IPS DF 6.9 (cell line): ENCODE results near the gene PROP1.
"Not testable (repeated sequence)": the region's sequence is repeated elsewhere in the genome, so short reads cannot be mapped to it uniquely, and the experiment has no call there.

Experiments used
- DNase-seq: peaks from one replicate; pipeline ENCODE4 v3.0.0-alpha.2; 2013; ENCODE audit warnings: low read depth, low spot score
- H3K27ac ChIP-seq: one replicate; pipeline ENCODE4 v1.5.1; 2013; ENCODE audit warnings: low read length, control low read depth
- H3K27me3 ChIP-seq: 2 replicates; pipeline ENCODE4 v1.6.1; 2013; ENCODE audit warnings: mild to moderate bottlenecking, low read length; ENCODE audit not compliant: control insufficient read depth, insufficient read depth
- H3K36me3 ChIP-seq: 2 replicates; pipeline ENCODE4 v1.6.1; 2013; ENCODE audit warnings: low read length; ENCODE audit not compliant: control insufficient read depth, insufficient read depth
- H3K4me1 ChIP-seq: 2 replicates; pipeline ENCODE4 v1.6.1; 2013; ENCODE audit warnings: low read length; ENCODE audit not compliant: control insufficient read depth, insufficient read depth
- H3K4me3 ChIP-seq: 2 replicates; pipeline ENCODE4 v1.5.1; 2013; ENCODE audit warnings: mild to moderate bottlenecking, low read length
- H3K9me3 ChIP-seq: 2 replicates; pipeline ENCODE4 v1.6.1; 2013; ENCODE audit warnings: low read length, inconsistent platforms; ENCODE audit not compliant: control insufficient read depth, insufficient read depth
- WGBS: extraction: QIAGEN DNeasy Blood & Tissue Kit; methylation state at CpG from one replicate; pipeline ENCODE4 v1.1.7; 2013; ENCODE audit warnings: mixed read lengths, missing lambda C conversion rate; ENCODE audit not compliant: insufficient read length, insufficient coverage; 5-methylcytosine and 5-hydroxymethylcytosine counted together

The PROP1 gene

DNA sequence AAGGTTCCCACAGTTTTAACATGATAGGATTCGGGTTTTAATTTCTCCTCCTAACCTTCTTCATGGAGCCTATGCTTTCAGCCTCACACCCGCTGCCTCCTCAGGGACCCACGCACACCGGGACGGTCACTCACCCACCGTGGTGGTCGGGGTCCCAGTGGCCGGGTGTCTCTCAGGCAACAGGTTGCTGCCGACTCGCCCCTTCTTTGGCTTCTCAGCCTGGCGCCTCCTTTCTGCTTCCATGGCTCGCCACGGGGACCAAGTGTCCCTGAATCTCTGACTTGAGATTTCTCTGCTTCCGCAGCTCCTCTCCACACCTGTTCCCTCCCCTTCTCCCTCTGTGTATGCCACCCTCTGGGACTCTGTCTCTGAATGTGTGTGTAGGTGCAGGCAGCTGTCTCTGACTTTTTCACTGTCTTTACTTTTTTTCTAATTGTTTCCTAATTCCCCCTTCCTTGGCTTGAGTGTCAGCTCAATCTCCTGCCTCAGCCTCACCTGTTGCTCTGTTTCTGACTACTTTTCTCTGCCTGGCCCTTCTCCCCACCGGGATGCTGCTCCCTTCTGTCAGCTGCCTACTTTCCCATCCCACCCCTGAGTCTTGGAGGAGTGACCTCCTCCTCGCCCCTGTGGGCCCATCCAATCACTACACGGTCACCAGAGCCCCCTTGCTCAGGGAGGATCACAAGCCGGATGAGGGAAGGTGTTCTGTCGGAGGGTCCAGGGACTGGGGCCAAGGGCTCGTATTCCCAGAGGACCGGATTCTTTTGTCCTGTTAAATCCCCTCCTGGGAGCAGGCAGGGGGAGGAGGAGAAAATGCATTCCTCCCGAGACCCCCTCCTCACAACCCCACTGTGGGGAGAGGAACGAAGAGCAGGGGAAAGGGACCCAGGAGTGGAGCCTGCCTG, at the start of gene PROP1:
Gene PROP1 (minus strand): TSS at position 552 of the 905 bp plus-strand sequence. CDS start 309 bp downstream, at position 243.
- H3K4me1 ChIP-seq, result peaks cover 3% of the 10 kb centered on the region

DNA sequence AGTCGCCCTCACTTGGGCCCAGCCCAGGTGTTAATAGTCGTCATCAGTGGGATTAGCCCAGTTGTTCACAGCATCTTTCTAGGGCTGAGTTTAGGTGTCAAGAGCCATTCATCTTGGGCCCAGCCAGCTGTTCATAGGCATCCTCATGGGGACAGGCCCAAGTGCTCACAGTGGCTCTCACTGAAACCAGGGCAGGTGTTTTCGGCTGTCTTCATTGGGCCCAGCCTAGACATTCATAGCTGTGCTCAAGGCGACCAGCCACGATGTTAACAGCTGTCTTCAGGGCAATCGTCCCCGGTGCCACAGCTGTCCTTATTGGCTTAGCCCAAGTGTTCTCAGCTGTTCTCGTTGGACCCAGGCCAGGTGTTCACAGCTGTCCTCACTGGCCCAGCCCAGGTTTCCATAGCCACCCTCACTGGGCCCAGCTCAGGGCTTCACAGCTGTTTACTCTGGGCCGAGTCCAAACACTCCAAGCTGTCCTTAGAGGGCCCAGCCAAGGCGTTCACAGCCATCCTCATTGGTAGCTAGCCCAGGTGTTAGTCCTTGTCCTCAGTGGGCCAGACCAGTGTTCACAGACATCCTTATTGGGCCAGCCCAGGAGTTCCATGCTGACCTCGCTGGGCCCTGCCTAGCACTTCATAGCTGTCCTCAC, 23.5 kb upstream of the PROP1 start:
- not testable (repeated sequence) for H3K36me3 ChIP-seq, H3K4me1 ChIP-seq, DNase-seq, H3K4me3 ChIP-seq, H3K9me3 ChIP-seq, H3K27me3 ChIP-seq, H3K27ac ChIP-seq
- no CpG with 5 or more reads among the region's 11 CpGs for WGBS

More for the DNA sequence above, at the start of gene PROP1:
- Histone ChIP-seq H3K4me3 (no peak within 1 kb of the TSS), H3K36me3 (no peaks in the 10 kb centered on the region), H3K27me3 (0 out of 2 replicates have a peak, but pooled peaks cover 1% of the 10 kb centered on the region), H3K27ac (no peak within 1 kb of the TSS), H3K9me3 (no peaks in the 10 kb centered on the region)
- WGBS, result no CpG with 5 or more reads among the region's 23 CpGs
- no peak for DNase-seq

DNA sequence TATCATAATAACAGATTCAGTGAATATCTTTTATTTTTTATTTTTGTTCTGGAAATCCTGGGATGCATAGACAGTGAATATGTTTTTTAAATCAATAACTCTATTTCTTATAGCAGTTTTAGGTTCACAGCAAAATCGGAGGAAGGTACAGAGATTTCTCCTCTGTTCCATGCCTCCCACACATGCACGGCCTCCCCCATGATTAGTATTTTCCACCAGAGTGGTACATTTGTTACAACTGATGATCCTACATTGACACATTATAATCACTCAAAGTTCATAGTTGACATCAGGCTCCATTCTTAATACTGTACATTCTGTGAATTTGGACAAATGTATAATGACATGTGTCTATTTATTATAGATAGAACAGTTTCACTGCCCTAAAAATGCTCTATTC, 16.7 kb upstream of the PROP1 start:
- DNase-seq, result not testable (repeated sequence)

DNA sequence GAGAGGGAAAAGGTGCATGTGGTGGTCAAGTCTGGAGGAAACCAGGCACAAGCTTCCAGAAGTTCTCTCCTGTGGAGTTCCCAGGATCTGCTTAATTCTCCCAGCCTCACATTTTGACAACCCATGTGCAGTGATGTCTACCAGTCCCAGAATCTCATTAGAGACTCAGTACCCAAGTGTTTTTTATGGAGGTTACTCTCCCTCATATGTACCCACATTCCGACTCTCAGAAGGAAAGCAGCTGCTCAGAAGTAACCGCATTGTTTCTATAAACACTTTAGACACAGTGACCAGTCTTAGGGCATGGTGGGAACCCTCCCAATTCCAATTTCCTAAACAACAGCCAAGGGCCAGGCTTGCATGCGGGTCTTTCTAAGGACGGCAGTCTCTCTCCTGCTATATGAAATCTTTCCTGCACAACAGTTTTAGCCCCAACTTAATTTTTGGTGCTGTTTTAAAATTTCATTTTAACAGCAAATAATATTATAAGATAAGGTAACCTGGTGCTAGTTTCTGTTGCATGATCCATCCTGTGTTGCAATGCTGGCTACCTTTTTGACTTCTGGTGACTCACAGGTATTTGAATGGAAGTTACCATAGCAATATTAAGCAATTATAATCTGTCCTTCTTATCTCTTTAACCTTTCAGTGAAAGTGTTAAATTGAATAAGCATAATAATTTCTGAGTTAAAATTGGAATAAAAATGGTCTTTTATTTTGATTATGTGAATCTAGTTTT, 15.9 kb upstream of the PROP1 start:
- no CpG with 5 or more reads among the region's 4 CpGs for WGBS
- DNase-seq, H3K9me3 ChIP-seq, H3K4me1 ChIP-seq, H3K4me3 ChIP-seq, H3K27ac ChIP-seq, H3K27me3 ChIP-seq, H3K36me3 ChIP-seq: not testable (repeated sequence)

More for the DNA sequence above, 16.7 kb upstream of the PROP1 start:
- not testable (repeated sequence) for H3K27me3 ChIP-seq, H3K9me3 ChIP-seq, H3K27ac ChIP-seq, H3K4me1 ChIP-seq, H3K4me3 ChIP-seq, H3K36me3 ChIP-seq
- whole genome bisulfite sequencing, result no CpG with 5 or more reads among the region's 2 CpGs

DNA sequence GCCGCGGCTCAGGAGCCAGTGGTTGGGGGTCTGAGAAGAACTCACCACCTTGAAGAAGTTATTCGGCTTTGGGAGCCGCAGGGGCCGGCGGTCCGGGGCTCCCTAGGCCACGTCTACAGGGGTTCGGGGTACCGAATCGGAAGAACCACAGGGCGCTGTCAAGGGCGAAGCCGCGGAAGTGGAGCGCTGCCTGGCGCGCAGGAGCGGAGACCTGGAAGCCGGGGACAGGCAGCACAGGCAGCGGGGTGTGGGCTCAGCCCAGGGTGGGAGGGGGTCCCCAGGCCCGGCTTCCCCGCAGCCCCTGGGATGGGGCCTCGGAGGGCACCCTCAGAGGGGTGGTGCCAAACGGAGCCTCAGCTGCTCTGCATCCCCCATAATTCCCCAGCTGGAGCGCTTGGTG, 11.2 kb upstream of the PROP1 start:
- not testable (repeated sequence) for DNase-seq, H3K27me3 ChIP-seq, H3K4me3 ChIP-seq, H3K27ac ChIP-seq, H3K4me1 ChIP-seq, H3K9me3 ChIP-seq, H3K36me3 ChIP-seq
- no CpG with 5 or more reads among the region's 26 CpGs for WGBS

DNA sequence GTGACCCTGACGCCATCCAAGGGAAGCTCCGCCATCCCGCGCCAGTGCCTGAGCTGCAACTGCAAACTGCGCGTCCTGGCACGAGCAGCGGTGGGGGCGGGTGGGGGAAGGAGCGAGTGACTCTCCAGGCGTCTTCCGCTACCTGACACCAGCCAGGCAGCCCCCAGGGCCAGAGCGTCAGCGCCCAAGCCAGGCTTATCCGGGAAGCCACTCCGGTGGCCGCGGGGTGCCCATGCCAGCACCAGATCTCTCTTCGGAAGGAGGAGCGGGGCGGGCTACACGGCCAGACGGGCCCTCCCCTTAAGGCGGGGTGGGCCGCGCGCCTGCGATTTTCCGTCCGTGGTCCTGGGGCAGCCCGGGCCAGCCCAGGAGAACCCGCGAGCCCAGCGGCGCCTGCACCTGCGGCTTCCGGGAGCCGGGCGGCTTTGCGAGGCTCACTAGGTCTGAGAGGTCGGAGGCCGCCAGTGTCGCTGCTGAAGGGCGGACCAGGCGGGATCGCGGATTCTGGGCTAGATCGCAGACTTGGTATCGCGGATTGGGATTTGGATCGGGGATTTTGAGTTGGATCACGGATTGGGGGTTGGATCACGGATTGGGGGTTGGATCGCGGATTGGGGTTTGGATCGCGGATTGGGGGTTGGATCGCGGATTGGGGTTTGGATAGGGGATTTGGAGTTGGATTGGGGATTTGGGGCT, 10.6 kb upstream of the PROP1 start:
- no CpG with 5 or more reads among the region's 59 CpGs for WGBS

DNA sequence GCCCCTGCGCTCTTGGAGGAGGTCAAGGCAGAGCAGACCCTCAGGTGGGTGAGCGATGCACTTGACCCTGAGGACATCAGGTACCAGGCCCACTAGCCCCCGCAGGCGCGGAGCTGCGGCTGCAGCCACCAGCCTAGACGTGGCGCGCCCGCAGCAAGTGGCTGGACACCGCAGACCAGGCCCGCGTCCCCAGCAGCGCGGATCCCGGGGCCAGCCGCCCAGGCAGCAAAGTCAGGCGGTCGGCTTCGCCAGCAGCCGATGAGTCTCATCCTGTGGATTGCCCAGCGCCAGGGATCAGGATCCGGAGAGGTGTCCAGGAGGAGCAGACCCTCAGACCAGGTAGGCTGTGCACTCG, 10.1 kb upstream of the PROP1 start:
- H3K4me1 ChIP-seq, H3K9me3 ChIP-seq, H3K4me3 ChIP-seq, H3K27me3 ChIP-seq, H3K36me3 ChIP-seq, H3K27ac ChIP-seq, DNase-seq: not testable (repeated sequence)
- no CpG with 5 or more reads among the region's 24 CpGs for WGBS

More for the DNA sequence above, 10.6 kb upstream of the PROP1 start:
- DNase-seq, H3K27ac ChIP-seq, H3K9me3 ChIP-seq, H3K27me3 ChIP-seq, H3K36me3 ChIP-seq, H3K4me1 ChIP-seq: not testable (repeated sequence)
- H3K4me3 ChIP-seq, result peak overlapping the region; percentile 33; the same call in 1 of the 2 replicates

DNA sequence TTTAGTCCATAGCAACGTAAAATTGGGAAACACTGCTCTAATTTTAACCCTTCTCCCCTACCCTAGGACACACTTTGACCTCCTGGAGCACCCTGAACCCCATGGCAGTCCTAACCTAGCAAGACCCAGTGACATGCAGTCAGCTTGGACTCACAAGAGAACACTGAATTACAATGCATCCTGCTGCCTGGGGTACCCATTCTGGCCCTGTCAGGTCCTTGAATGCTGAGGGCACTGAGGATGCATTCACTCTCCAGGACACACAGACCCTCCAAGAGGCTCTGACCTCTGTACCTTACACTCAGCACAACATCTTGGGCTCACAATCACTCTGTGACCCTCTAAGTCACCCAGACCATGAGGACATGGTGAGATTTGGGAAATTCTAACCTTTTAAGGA, 1.8 kb upstream of the PROP1 start:
- Histone ChIP-seq H3K4me3 (no peak overlapping the region), H3K27me3 (0 out of 2 replicates have a peak, but pooled peaks cover 1% of the 10 kb centered on the region), H3K27ac (no peak overlapping the region), H3K9me3 (no peaks in the 10 kb centered on the region), H3K36me3 (no peaks in the 10 kb centered on the region), H3K4me1 (peaks cover 3% of the 10 kb centered on the region)
- no peak for DNase-seq
- WGBS, result no CpG with 5 or more reads among the region's 1 CpG

DNA sequence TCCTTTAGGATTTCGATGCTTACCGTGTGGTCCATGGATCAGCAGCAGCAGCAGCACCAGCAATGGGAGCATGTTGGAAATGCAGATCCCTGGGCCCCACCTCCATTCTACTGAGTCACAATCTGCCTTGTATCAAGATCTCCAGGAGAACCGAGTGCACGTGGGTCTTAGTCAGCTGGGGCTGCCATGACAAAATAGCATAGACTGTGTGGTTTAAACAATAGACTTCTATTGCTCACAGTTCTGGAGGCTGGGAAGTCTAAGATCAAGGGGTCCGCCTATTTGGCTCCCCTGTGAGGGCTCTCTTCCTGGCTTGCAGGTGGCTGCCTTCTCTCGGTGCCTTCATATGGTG, 1.3 kb upstream of the PROP1 start:
- Histone ChIP-seq H3K36me3 (no peaks in the 10 kb centered on the region), H3K4me3 (no peak overlapping the region), H3K27me3 (0 out of 2 replicates have a peak, but pooled peaks cover 1% of the 10 kb centered on the region), H3K4me1 (peaks cover 3% of the 10 kb centered on the region), H3K27ac (no peak overlapping the region), H3K9me3 (no peaks in the 10 kb centered on the region)
- WGBS, result no CpG with 5 or more reads among the region's 6 CpGs
- DNase-seq, result no peak
